Activated CD8-positive, alpha-beta memory T cell treated with anti-CD3 and anti-CD28 coated beads for 36 hours (primary cell): ENCODE measurements around the gene PRF1. TPM values are rescaled to one million over a fixed set of nuclear protein-coding genes. Genes with fewer than 3 reads are reported as not detected.

Source experiments
- CTCF ChIA-PET: fragments of 350-600 bp; sonication (Branson Sonifier 250); formaldehyde crosslinking; loops from one replicate; lab custom pipeline; 2021; ENCODE audit warnings: antibody characterized with exemption; lab: Charles Lee
- POLR2A ChIA-PET: fragments of 350-600 bp; sonication (Branson Sonifier 250); formaldehyde crosslinking; loops from one replicate; lab custom pipeline; 2021; ENCODE audit warnings: antibody characterized with exemption; lab: Charles Lee
- total RNA-seq, 2 experiments: library from RNA; stranded (reverse); gene quantifications; one replicate each; pipeline ENCODE4 v1.2.3, GENCODE V29; 2021

PRF1 gene
- total RNA-seq, 2 experiments from 2014 or later = 142 to 149 TPM

DNA sequence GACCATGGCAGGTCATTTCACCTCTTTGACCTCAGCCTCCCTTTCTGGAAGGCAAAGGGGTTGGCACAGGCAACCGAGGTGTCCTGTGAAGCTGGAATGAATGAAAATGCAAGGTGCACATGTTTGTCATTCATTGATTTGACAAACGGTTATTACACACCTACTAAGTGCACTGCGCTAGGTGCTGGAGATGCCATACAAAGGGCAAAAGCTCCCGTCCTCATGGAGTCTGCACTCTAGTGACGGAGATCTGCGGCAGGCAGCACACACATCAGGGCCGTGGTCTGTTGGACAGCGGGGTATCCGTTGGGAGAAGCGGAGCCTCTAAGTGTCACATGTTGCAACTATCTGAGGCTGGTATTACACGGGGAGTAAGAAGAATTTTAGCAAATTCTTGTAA is 44.2 kb downstream of the PRF1 start:
- ChIA-PET CTCF (interaction anchor here (1.0 to 4.6 kb wide), 11 partner anchors 8 to 258 kb away, joined by 3 to 41 read pairs (median 6); no protein-coding TSS in a partner anchor), POLR2A (interaction anchor here (0.5 to 1.1 kb wide), 2 partner anchors 10 to 44 kb away, joined by 3 to 4 read pairs; partner anchors contain the start of gene PRF1)

DNA sequence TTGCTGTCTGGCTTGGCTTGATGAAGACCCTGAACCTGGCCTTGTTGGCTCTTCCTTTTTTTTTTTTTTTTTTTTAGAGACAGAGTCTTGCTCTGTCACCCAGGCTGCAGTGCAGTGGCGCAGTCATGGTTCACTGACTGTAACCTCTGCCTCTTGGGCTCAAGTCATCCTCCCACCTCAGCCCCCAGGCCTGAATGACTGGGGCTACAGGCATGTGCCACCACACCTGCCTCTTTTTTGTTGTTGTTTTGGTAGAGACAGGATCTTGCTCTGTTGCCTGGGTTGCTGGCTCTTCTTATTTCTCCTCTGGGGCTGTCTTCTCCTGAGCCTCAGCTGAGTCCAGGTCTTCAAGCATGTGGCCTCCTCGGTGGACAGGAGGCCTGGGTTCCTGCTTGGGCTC is 44.7 kb downstream of the PRF1 start:
- CTCF ChIA-PET = interaction anchor here (1.7 to 4.6 kb wide), 5 partner anchors 8 to 202 kb away, joined by 8 to 41 read pairs (median 12); no protein-coding TSS in a partner anchor
- POLR2A ChIA-PET = interaction anchor here (0.5 kb wide), 1 partner anchor 10 kb away, joined by 3 read pairs; no protein-coding TSS in a partner anchor

DNA sequence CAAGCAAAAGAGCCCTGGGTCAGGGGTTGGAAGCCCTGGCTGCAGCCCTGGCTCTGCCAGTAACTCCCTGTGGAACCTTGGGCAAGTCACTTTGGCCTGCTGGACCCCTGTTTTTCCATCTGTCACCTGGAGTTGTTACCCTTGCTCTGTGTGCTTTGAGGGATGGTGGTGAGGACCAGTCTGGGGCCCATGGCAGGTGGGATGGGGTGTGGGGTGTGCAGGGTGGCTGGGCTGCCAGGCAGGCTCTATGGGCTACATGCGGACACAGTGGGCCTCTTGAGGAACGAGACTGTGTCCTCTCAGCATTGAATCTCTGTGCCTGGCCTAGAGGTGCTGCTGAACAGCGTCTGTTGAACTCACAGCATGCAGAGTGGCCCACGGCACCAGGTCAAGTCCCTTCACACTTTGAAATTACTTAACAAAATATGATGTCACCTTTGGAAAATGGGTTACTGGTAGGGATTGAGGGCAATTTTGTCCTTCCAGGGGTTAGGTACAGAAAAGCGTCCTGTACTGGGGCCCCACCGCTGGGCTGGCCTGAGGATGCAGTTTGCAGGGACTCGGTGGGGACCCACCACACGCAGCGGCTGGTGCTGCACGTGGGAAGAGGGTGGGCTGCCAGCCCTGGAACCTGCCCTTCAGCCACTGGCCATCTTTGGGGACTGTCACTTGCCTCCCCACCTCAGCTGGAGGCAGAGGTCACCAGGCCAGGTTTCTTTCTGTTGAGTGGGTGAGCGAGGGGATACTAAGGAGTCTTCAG is 45.3 kb downstream of the PRF1 start:
- ChIA-PET POLR2A (no interaction called here), CTCF (interaction anchor here (2.2 kb wide), 1 partner anchor 203 kb away, joined by 19 read pairs; no protein-coding TSS in a partner anchor)

DNA sequence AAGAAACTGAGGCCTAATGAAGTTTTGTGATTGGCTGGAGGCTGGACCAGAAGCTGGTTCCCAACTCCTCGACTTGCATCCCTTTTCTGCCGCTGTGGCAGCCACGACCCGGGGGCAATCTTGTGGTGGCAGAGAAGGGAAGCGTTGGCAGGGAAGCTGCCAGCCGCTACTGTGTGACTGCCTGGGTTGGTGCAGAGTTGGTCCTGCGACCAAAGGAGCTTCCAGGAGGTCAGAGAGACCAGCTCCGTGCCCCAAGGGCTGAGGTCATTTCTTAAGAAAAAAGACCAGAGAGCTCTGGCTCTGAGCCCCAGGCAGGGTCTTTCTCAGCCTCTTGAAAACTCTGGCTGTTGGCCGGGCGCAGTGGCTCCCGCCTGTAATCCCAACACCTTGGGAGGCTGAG is 47.2 kb downstream of the PRF1 start:
- ChIA-PET CTCF (no interaction called here), POLR2A (no interaction called here)

DNA sequence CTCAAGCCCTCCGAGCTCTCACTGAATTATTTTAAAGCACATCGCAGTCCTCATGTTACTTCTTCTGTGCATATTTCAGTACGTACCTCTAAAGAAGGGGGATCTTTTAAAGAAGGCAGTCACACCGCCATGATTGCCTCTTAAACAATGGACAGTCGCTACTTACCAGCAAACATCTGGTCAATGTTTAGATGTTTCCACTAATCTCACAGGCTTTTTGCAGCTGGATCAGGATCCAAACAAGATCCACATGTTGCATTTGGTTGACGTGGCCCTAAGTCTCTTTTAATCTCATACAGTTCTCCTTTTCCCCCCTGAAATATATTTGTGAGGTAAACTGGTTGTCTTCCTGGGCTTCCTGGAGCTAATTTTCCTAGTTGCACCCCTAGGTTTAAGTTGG is 50.0 kb downstream of the PRF1 start:
- CTCF ChIA-PET = interaction anchor here (4.9 kb wide), 1 partner anchor 207 kb away, joined by 39 read pairs; no protein-coding TSS in a partner anchor
- POLR2A ChIA-PET = no interaction called here

DNA sequence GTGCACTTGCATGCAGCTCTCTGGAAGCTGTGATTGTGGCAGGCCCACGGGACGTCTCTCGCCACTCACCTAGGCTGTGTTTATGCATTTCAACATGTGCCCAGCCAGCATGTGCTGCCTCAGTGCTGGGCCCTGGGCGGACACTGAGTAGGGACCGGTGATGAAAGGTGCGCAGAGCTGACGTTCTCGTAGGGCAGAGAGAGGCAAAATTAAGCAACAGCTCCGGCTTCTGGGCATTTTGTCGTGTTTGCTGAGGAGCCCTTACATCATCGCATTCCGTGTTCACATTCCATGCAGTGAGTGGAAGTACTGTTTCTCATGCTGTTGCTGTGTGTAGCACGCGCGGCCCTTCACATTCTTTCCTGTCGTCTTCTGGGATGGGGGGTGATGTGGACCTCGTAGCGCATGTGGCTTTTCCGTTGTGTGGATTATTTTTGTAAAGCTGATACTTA is 50.5 kb downstream of the PRF1 start:
- POLR2A ChIA-PET = no interaction called here
- CTCF ChIA-PET = interaction anchor here (1.0 to 4.9 kb wide), 3 partner anchors 17 to 351 kb away, joined by 3 to 39 read pairs (median 4); no protein-coding TSS in a partner anchor

DNA sequence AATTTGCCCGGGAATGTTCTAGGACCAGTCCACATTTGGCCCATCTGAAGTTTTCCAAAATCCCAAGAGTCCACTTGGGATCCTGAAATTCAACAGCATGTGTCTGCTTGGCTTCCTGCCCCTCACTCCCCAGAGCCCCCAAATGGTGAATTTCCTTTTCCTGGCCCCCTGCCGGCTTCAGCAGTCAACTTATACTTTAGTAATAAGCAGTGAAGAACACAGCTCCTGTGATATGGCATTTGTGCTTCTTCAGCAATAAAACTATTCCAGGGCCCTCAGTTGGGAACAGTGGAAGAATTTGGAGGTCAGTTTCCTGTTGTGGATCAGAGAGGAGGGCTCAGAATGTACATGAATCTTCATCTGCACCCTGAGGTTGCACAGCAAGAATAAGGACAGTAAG is 51.1 kb downstream of the PRF1 start:
- POLR2A ChIA-PET = no interaction called here
- CTCF ChIA-PET = interaction anchor here (0.7 to 4.9 kb wide), 6 partner anchors 17 to 352 kb away, joined by 3 to 39 read pairs (median 4); no protein-coding TSS in a partner anchor

DNA sequence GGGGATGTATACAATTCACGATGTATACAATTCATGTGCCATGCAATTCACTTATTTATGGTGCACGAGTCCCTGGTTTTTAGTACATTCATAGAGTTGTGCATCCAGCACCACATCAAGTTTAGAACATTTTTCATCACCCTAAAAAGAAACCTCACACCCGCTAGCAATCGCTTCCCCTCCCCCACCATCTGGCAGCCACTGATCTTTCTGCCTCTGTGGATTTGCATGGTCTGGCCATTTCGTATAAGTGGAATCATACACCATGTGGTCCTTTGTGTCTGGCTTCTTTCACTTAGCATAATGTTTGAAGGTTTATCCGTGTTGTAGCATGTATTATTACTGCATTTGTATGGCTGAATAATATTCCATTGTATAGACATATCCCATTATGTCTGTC is 52.1 kb downstream of the PRF1 start:
- CTCF ChIA-PET = interaction anchor here (0.7 to 4.9 kb wide), 11 partner anchors 8 to 209 kb away, joined by 3 to 39 read pairs (median 5); no protein-coding TSS in a partner anchor
- POLR2A ChIA-PET = interaction anchor here (0.6 kb wide), 1 partner anchor 91 kb away, joined by 4 read pairs; no protein-coding TSS in a partner anchor

DNA sequence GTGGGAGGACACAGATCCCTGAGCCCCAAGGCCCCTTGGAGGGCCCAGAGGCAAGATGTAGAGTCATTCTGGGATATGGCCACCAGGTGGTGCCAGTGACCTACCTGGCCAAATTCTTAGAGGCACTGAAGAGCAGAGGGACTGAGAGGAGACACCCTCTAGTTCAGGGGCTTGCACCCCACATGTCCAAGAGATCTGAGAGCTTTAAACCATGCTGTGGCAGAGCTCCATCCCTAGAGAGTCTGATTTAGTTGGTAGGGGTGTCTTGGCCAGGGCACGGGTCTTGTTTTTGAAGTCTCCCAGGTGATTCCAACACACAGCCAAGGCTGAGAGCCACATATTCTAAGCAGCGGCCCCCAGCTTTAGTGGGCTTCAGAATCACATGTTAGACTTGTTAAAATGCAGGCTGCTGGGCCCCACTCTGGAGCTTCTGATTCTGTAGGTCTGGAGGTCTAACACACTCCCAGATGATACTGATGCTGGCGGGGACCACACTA is 52.5 kb downstream of the PRF1 start:
- CTCF ChIA-PET = interaction anchor here (0.7 to 4.9 kb wide), 13 partner anchors 9 to 331 kb away, joined by 3 to 39 read pairs (median 4); no protein-coding TSS in a partner anchor
- POLR2A ChIA-PET = interaction anchor here (0.6 kb wide), 1 partner anchor 91 kb away, joined by 4 read pairs; no protein-coding TSS in a partner anchor

DNA sequence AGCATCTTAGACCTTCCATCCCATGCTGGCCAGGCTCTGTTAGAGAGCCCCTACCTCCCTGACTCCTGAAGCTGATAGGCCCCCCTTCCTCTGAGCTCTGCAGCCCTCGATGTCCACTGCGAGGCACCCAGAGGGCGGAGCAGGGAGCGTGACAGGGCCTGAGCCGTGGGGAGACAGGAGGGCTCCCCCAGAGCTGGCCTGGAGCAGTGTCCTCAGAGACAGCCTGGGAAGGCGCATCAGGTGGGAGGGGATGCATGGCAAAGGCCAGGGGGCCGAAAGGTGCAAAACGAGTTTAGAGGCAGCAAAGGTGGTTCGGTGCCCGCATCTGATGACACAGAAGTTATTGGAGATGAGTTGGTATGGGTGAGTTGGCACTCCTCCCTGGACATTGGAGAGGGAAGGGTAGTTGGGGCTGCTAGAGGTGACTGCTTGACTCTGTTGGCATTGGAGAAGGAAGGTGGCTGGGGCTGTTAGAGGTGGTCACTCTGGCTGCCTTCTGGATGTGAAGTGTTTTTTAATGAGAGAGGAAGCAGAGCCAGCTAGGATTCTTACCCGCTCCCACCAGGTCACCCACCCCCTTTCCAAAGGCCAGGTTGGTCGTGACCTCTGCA is 53.1 kb downstream of the PRF1 start:
- POLR2A ChIA-PET = no interaction called here
- CTCF ChIA-PET = interaction anchor here (0.7 to 4.9 kb wide), 13 partner anchors 9 to 331 kb away, joined by 3 to 39 read pairs (median 3); partner anchors contain the start of gene ADAMTS14

Other genes with a start within 250 kb of the PRF1 start
- 10 to 100 TPM; 14.3 to 16.0 TPM for gene LRRC20, start 220.1 kb downstream of the PRF1 start, total RNA-seq
- 10 to 100 TPM; 39.1 to 40.3 TPM for gene EIF4EBP2, start 198.6 kb downstream of the PRF1 start, total RNA-seq
- gene NODAL, start 161.1 kb downstream of the PRF1 start, total RNA-seq = not detected
- gene PALD1, start 124.0 kb downstream of the PRF1 start, total RNA-seq = under 1 TPM; 0.46 to 0.55 TPM
- under 1 TPM in 1 of 2 experiments, not detected in 1; 0.04 TPM for gene ADAMTS14, start 69.8 kb upstream of the PRF1 start, total RNA-seq
- not detected for gene TBATA, start 182.6 kb upstream of the PRF1 start, total RNA-seq
- gene SGPL1, start 213.2 kb upstream of the PRF1 start, total RNA-seq = 10 to 100 TPM; 51.4 to 56.5 TPM